Measurements from ENCODE around the gene CLDN8.
A peak's percentile ranks its signal among the peaks of the same experiment; 100 is the strongest.

CLDN8 gene

GRCh38 chr21:30194701-30195299 is 21.1 kb downstream of the CLDN8 start:
- DNase-seq: peak; percentile 58

GRCh38 chr21:30193201-30193600 is 22.7 kb downstream of the CLDN8 start:
- no peak for DNase-seq

- no peak for DNase-seq
These were observed 25.3 kb downstream of the CLDN8 start for GRCh38 chr21:30190554-30190953.

GRCh38 chr21:30189773-30190172 is 26.1 kb downstream of the CLDN8 start:
- no peak for DNase-seq

GRCh38 chr21:30186242-30186641 is 29.7 kb downstream of the CLDN8 start:
- no peak for DNase-seq

- DNase-seq: no peak
These were observed 47.8 kb downstream of the CLDN8 start for GRCh38 chr21:30168086-30168485.

GRCh38 chr21:30166705-30167104 is 49.2 kb downstream of the CLDN8 start, which contains the start of gene CLDN17:
TSS of gene CLDN17 (minus strand) at chr21:30166805. CDS start at chr21:30166617, 188 bp downstream.
- no peak for DNase-seq

- DNase-seq: no peak
These were observed 49.7 kb downstream of the CLDN8 start for GRCh38 chr21:30166171-30166570.

- DNase-seq: no peak
These were observed 51.1 kb downstream of the CLDN8 start for GRCh38 chr21:30164796-30165195.

Measured in COR-L47 (cell line).